HG03196 (cell line): ENCODE data around the gene SMYD3.

Experiments
- ATAC-seq: cut with Tn5 transposase; IDR thresholded peaks from one replicate; pipeline ENCODE4 v1.9.1; 2021; ENCODE audit not compliant: unreplicated experiment

Gene SMYD3

GRCh38 chr1:245860657-245861544, 646.2 kb downstream of the SMYD3 start:
- no peak for ATAC-seq

DNA sequence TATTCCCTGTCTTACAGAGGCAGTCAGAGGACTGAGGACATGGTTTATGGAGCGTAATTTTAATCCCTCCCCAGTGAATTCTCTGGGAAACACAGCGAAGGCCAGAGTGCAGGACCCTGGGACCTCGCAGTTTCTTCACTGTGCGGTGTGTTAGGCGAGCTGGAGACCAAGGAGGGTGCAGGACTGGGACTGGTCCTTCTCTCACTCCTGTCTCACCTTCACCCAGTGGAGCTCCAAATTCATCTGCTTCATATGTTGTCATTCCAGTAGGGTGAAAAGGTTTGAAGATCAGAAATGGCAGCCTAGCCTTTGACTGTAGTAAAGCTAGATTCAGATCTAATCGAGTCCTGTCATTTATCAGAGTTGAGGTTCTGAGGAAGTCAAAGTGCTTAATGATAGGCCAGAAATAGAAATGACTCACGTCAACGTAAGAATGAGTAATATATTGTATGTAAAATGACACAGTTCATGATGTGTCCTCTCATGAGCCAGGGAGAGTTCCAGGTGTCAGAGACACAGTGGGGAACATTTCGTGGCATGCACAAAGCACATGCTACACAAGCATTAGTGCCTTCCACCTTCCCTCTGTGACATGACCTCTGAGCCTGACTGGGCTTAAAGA, 647.5 kb downstream of the SMYD3 start:
- no peak for ATAC-seq

DNA sequence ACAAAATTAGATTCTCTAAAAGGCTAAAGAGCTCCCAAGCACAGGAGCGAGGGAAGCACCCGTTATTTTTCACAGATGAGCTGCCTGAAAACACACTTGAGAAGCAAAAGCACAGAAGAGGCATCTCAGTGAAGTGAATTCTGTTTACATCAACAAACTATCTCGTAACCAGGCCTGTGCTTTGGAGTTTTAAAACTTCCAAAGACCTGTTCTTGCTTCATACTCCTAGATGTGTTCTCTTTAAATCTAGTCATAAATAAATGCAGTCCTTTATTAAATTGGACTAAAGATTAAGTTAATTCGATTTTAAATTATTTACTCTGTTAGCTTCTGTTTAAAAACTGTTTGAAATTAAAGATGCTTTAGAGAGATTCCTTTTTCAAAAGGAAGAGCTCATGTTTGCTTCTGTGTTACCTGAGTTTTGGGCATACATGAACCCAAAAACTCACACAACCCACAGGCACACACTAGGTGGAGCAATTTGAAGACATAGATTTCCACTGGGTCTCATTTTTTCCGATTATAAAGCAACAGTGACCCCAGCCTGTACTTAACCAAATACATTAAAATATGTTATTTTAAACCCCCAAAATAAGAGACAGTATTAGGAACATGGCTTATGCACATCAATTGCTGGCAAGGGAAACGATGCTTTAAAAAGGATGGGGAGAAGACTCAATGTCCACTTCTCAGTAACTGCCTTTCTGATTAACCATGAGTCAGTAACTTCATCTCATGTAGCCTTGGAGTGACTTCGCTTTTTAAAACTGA, 648.2 kb downstream of the SMYD3 start:
- ATAC-seq: no peak

- no peak for ATAC-seq
Observed at GRCh38 chr1:245858022-245858721, 648.9 kb downstream of the SMYD3 start.

DNA sequence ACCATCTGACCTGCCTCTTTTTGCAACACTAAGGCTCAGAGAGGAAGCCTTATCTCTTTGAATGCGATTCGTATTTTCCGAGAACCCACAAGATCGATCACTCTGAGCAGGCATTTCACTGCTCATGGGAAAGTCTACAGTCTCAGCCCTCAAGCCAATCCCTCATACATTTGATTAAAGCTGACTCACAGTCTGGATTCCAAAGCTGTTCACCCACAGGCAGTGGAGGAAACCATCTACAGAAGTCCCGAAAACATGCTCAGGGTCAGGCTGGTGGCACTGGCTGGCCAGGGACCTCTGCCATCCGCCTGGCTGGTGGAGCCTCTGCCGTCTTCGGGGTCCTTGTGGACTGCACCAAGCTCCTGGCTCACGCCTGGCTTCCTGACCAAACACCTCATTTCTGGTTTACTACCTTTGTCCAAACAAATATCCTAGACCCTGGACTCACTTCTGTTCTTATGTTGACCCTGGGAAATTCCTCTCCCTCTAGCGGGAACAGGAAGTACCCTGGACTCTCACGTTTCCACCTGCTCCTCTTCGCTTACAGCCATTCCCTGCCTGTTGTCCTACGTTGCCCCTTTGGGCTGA, 650.0 kb downstream of the SMYD3 start:
- ATAC-seq: no peak

- no peak for ATAC-seq
Observed at GRCh38 chr1:245855846-245856730, 651.0 kb downstream of the SMYD3 start.

DNA sequence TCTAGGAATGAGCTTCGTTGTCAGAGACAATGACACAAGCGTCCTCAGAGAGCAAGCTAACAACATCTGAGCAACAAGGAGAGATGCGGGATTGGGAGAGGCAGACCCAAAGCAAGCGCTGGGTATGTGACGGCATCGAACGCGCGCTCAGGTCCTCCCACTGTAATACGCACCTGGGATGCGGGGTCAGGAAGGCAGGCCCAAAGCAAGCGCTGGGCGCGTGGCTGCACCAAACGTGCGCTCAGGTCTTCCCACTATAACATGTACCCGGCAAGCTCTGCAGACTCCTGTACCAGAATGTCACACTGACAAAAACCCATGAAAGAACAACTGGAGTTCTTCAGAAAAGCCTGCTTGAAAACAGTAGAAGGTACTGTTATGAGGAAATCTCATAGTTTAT, 653.8 kb downstream of the SMYD3 start:
- ATAC-seq: no peak

- ATAC-seq: no peak
Observed at GRCh38 chr1:245843101-245843500, 664.0 kb downstream of the SMYD3 start.

DNA sequence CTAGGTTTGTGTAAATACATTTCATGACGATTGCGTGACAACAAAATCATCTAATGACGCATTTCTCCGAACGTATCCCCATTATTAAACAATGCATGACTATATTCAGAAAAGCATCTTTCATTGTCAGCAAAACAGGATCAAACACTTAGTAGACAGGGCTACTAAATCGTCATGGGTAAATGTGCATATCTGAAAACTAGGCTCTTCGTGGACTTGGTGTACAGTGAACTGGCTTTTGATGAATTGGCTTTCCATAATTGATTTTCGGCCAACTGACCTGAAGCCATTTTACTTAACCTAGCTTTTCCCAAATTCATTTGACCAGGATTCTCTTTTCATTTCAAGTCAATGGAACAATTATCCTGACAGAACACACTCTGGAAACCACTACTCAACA, 665.0 kb downstream of the SMYD3 start:
- no peak for ATAC-seq

DNA sequence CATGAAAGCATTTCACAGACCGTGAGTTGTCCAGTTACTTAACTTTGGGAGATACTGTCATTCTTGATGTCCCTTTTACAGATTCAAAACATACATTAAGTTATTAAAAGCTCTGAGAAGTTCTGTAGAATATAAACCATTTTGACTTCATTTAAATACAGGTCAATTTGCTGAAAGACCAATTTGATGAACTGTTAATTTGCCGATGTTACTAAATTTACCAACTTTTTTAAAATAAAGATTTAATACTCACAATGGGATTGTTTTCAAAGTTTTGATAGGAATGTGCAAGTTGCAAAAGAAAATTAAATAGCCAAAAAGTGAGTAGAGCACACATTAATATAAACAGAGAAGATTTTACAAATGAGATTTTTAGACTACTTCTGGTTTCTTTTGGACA, 666.1 kb downstream of the SMYD3 start:
- no peak for ATAC-seq

DNA sequence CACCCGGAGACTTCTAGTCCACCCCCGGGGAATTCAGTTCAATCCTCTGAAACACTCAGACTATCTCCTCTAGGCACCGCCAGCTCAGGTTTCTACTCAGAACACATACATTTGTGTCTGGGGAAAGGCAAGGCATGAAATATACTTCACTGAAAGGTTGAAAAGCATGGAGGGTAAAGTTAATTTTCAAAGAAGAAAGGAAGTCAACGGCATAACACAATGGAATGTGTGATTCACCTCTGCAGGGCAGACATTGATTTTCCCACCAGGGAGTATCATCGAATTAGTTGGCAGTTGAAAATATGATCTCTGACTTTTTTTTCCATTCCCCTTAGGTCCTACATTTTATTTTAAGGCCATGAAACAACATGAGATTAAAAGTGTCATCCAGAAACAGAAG, 669.4 kb downstream of the SMYD3 start:
- ATAC-seq: no peak

GRCh38 chr1:245835386-245835785, 671.7 kb downstream of the SMYD3 start:
- ATAC-seq: no peak

DNA sequence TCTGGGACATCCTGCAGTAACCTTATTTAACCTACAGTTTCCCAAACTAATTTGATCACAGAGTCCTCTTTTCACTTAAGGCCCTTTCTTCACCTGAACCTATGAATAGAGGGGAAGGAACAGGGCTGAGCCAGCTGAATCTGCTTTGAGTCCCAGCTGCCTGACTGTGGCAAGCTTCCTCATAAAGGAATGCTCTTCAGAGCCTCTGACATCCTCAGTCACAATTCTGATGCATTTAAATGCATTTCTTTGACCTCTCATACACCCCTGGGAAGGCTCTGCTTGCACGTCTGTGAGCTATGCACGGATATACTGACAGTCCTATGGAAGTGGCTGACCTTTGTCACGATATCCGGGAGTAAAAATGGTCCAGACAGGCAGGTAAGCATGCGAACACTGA, 673.1 kb downstream of the SMYD3 start:
- ATAC-seq: no peak

GRCh38 chr1:245832771-245833527, 674.1 kb downstream of the SMYD3 start:
- no peak for ATAC-seq

- ATAC-seq: no peak
Observed at GRCh38 chr1:245831518-245831917, 675.6 kb downstream of the SMYD3 start.

- no peak for ATAC-seq
Observed at GRCh38 chr1:245829826-245830225, 677.3 kb downstream of the SMYD3 start.

DNA sequence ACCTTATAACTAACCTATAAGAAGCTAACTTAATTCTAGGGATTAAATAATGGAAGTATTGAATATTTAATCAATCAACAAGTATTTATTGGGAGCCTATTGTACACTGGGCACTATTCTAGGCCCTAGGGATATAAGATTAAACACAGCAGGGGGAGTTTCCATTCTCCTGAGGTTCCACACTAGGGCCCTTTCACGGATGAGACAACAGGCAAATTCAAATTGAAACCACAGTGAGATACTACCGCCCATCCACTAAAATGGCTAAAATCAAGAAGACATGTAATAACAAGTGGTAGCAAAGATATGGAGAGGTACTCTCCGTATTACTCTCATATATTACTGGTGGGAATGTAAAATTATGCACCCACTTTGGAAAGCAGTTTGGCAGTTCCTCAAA, 677.9 kb downstream of the SMYD3 start:
- no peak for ATAC-seq

DNA sequence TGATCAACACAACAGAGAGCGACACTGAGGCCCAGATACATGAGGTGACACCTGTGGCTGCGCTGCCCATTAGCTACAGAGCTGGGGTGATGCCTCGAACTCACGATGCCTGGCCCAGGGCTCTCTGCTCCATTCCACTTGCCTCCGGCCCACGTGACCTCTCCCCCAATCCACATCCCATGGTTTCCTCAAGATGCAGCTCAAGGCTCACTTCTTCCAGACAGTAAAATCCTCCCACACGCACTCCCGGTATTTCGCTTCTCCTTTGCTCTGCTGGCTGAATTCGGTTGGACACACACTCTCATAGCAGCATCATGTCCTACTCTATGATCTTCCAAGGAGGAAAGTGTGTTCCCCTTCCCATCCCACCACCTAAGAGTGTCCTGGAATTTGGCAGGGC, 679.8 kb downstream of the SMYD3 start:
- ATAC-seq: no peak
